GM21515 (cell line): ENCODE measurements around the gene QKI.
"Not testable (repeated sequence)": the region's sequence is repeated elsewhere in the genome, so short reads cannot be mapped to it uniquely, and the experiment has no call there.

Experiments used
- ATAC-seq: cut with Tn5 transposase; IDR thresholded peaks from one replicate; pipeline ENCODE4 v1.9.1; 2021; ENCODE audit not compliant: unreplicated experiment

The QKI gene

DNA sequence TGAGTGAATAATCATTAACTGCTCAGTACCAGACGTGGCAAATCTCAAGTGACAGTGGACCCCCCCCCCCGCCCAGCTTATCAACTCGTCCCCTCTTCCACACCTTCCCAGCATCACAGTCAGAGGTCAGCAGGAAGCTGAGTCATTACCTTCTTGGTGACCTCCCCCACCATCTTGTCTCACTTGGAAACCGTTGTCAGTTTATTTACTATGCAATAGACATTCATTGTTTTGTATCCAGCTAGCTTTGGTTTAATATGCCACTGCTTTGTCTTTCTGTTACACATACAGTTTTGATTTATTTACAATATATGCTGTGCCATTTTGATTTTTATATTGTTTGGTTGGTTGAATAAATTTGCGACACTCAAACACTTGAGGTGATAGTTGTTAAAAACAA lies 158.1 kb downstream of the QKI start:
- ATAC-seq: no peak

DNA sequence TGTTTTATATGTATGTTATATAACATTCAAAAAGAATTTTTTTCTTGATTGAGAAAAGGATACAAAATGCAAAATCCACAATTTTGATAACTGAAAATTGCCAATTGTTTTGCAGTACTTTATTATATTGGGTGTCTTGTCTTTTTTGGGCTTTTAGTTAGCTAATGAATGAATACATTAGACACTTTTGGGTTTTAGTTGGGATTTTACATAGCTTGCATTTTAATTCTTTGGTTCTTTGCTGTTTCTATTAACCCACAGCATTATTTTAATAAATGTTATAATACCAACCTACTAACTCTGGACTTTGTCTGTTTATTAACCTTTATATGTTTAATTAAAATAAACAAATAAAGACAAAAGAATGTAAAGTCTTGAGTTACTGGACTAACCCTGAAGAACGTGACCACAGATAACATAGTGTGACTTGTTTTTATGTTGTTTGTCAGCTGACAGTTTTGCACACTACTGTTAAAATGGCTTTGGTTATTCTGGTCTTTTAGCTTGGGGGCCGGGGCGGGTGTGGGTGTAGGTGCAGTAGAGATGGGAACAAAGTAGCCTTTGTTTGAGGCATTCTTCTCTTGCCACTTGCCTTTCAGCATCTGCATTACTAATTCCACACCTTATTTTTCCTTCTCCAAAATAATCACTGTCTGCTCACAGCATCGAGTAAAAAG lies 159.1 kb downstream of the QKI start:
- no peak for ATAC-seq

- no peak for ATAC-seq
Observed at GRCh38 chr6:163576114-163576513, 161.6 kb downstream of the QKI start.

GRCh38 chr6:163577404-163577803 lies 162.9 kb downstream of the QKI start:
- ATAC-seq: no peak

DNA sequence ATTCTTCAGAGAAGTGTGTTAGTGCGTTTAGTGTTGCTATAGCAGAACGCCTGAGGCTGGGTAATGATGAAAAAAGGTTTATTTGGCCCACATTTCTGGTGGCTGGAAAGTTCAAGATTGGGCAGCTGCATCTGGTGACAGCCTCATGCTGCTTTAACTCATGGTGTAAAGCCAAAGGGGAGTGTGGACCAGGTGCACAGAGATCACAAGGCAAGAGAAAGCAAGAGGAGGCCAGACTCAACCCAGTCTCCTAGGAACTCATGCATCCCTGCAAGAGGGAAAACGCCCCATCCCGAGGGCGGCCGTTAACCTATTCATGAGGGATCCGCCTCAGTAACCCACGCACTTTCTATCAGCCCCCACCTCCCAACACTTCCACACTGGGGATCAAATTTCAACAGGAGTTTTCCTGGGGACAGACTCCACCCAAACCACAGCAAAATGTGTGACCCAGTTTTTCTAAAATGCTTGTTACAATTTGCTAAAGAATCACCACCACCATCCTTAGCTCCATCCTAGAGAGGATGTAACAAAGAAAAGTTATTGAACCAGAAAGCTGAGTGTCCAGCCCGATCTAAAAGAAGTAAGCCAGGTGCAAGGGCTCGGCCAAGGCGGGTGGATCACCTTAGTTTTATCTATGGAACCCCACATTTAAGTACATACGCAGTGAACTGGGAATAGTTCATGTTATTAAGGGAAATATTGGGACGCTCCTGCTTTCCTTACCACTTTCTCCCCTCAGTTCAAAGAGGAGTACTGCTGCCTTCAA lies 164.8 kb downstream of the QKI start:
- no peak for ATAC-seq

- no peak for ATAC-seq
Observed at GRCh38 chr6:163579880-163580295, 165.4 kb downstream of the QKI start.

GRCh38 chr6:163580311-163581030 lies 166.0 kb downstream of the QKI start:
- ATAC-seq: no peak

- no peak for ATAC-seq
Observed at GRCh38 chr6:163583558-163583957, 169.0 kb downstream of the QKI start.

- ATAC-seq: no peak
Observed at GRCh38 chr6:163585932-163586437, 171.5 kb downstream of the QKI start.

GRCh38 chr6:163586888-163587287 lies 172.4 kb downstream of the QKI start:
- ATAC-seq: no peak

DNA sequence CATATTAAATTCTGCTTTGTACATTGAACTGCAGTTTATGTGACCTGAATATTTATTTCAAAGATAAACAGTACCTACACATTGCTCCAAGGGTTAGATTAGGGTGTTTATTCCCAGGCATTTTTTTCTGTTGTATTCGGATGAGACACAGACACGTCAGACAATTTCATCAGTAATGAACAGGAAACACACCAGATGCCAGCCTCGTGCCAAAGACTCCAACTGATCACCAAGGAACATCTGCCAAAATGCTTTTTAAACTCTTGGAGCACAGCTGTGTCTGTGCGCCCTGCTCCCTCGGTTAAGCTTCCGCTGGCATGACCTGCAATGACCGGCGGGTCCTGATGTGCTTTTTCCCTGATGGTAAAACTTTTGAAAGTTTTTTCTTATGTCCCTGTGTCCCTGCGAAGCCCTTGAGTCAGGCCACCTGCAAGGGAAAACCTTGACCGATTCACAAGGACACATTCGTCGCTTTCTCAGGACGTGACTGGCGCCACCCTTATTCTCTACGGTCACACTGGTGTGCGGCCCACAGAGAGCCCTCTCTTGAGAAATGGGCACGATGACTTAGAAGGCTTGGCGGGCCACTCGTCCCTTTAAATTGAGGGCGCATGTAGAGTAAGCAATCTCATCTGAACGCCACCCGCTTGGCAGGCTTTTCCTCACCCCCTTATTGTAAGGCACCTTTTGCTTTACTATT lies 173.9 kb downstream of the QKI start:
- no peak for ATAC-seq

- no peak for ATAC-seq
Observed at GRCh38 chr6:163589387-163589786, 174.9 kb downstream of the QKI start.

- ATAC-seq: not testable (repeated sequence)
Observed at GRCh38 chr6:163590132-163590531, 175.6 kb downstream of the QKI start.

GRCh38 chr6:163592872-163593271 lies 178.4 kb downstream of the QKI start:
- no peak for ATAC-seq

GRCh38 chr6:163596174-163596573 lies 181.7 kb downstream of the QKI start:
- no peak for ATAC-seq

DNA sequence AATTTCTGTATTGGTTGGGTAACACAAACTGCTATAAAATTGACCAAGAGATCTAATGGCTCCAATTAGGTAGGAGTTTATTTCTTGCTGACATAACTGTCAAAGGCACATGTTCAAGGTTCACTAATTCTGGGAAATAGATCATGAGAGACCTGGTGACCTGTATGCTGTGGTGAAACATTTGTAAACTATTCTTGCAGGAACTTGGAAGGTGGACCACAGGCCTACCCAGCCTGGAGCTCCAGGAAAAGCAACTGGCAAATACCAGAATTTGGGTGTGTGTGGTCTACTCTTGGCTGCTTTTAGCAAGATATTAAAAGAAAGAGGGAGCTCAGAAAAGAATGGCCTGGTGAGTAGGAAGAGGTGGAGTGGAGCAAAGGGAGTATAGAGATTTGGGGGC lies 184.6 kb downstream of the QKI start:
- ATAC-seq: no peak

- ATAC-seq: no peak
Observed at GRCh38 chr6:163599684-163600083, 185.2 kb downstream of the QKI start.

DNA sequence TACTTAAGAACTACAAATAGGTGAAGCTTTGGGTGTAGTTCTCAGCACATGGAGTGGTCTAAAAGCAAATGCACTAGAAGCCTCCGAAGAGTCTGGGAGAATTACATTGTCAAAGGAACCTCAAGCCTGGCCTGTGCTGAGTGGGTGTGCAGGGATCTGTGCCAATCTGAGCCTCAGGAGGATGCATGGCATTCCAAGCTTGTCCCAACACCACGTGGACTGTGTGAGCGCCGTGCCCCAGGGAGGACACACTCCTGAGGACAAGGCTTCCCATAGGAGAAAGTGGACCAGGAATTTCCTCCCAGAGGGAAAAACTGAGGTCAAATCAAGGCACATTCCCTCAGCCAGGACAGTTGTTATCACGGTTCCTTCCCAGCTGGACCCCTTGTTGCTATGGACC lies 185.8 kb downstream of the QKI start:
- ATAC-seq: no peak

- no peak for ATAC-seq
Observed at GRCh38 chr6:163600781-163601180, 186.3 kb downstream of the QKI start.

DNA sequence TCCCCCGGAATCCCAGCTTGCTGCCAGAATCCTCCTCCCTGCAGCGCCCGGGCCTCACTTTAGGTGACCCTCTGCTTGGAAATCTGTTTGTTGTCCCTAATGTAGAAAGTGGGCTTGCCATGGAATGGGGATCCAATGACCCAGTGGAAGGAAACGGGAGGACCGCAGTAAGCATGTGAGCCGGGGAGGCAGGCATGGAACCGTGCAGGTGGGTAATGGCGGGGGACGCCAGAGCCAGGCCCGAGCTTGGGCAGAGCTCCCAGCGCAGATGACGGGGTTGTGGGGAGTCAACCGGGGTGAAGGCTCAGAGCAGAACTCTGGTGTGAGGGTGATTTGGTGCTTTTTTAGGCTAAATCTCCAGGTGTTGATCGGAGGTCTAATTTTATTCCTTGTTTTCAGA lies 188.3 kb downstream of the QKI start:
- no peak for ATAC-seq

DNA sequence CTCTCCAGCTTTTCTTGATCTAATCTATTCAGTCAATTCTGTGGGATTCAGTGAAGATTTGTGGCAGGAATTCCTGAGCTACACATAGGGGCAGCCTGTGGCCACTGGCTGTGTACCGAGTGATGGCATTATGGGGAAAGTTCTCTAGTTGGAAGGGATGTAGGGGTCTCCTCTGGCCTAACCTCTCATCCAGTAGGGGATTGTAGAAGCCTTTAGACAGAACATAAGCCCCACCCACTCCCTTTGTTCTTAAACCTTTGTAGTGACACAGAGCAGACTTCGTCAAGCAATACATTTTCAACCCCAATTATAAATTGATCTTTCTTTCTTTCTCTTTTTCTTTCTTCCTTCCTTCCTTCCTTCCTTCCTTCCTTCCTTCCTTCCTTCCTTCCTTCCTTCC lies 188.9 kb downstream of the QKI start:
- ATAC-seq: no peak
